ENCODE data around the gene COL18A1.
"Not testable (repeated sequence)": the region's sequence is repeated elsewhere in the genome, so short reads cannot be mapped to it uniquely, and the experiment has no call there.

Gene COL18A1

GRCh38 chr21:45496968-45497845, 92.2 kb downstream of the COL18A1 start:
- peak; percentile 9 for DNase-seq

- DNase-seq, result peak; percentile 16
Measured at GRCh38 chr21:45497846-45498645, 93.1 kb downstream of the COL18A1 start.

- peak; percentile 13 for DNase-seq
Measured at GRCh38 chr21:45498646-45499000, 93.7 kb downstream of the COL18A1 start.

DNA sequence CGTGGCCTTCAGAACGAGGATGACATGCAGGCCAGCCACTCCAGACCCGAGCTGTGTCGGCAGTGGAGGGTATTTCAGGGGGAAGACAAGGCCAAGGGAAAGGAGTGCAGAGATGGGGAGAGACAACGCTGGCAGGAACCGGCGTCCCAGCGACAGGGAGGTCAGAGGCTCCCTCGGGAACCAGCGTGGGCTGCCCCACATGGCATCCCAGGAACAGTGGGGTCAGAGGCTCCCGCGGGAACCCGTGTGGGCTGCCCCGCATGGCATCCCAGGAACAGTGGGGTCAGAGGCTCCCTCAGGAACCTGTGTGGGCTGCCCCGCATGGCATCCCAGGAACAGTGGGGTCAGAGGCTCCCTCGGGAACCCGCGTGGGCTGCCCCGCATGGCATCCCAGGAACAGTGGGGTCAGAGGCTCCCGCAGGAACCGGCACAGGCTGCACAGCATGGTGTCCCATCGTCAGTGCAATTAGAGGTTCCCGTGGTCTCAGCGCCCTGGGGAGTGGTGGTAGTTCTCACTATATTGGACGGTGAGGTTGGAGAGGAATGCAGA, 94.3 kb downstream of the COL18A1 start:
- DNase-seq, result peak; percentile 11

- DNase-seq, result peak; percentile 9
Measured at GRCh38 chr21:45499970-45500577, 95.1 kb downstream of the COL18A1 start.

- peak; percentile 10 for DNase-seq
Measured at GRCh38 chr21:45501081-45502005, 96.4 kb downstream of the COL18A1 start.

GRCh38 chr21:45502006-45502345, 97.0 kb downstream of the COL18A1 start:
- peak; percentile 13 for DNase-seq

GRCh38 chr21:45502600-45502999, 97.6 kb downstream of the COL18A1 start:
- peak; percentile 10 for DNase-seq

DNA sequence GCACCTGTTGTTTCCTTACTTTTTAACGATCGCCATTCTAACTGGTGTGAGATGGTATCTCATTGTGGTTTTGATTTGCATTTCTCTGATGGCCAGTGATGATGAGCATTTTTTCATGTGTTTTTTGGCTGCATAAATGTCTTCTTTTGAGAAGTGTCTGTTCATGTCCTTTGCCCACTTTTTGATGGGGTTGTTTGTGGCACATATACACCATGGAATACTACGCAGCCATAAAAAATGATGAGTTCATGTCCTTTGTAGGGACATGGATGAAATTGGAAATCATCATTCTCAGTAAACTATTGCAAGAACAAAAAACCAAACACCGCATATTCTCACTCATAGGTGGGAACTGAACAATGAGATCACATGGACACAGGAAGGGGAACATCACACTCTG, 98.3 kb downstream of the COL18A1 start:
- DNase-seq, result not testable (repeated sequence)

DNA sequence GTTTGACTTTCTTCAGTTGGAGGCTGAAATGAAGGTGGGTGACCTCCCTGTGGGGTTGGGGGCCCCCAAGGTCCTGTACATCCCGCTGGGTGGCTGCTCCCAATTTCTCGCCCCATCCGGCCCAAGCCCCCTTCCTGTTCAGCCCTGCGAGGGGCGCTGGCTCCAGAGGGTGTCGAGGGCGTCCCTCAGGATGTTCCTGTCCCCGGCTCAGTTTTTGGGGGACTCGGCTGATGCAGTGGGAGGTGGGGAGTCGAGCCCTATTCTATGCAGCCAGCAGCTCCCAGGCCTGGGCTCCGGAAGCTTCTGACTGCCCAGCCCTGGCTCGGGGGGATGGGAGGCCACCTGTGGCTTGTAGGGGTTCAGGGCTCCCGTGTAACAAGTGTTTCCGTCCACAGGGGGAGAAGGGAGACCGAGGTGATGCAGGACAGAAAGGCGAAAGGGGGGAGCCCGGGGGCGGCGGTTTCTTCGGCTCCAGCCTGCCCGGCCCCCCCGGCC, 99.1 kb downstream of the COL18A1 start:
- peak; percentile 14 for DNase-seq

DNA sequence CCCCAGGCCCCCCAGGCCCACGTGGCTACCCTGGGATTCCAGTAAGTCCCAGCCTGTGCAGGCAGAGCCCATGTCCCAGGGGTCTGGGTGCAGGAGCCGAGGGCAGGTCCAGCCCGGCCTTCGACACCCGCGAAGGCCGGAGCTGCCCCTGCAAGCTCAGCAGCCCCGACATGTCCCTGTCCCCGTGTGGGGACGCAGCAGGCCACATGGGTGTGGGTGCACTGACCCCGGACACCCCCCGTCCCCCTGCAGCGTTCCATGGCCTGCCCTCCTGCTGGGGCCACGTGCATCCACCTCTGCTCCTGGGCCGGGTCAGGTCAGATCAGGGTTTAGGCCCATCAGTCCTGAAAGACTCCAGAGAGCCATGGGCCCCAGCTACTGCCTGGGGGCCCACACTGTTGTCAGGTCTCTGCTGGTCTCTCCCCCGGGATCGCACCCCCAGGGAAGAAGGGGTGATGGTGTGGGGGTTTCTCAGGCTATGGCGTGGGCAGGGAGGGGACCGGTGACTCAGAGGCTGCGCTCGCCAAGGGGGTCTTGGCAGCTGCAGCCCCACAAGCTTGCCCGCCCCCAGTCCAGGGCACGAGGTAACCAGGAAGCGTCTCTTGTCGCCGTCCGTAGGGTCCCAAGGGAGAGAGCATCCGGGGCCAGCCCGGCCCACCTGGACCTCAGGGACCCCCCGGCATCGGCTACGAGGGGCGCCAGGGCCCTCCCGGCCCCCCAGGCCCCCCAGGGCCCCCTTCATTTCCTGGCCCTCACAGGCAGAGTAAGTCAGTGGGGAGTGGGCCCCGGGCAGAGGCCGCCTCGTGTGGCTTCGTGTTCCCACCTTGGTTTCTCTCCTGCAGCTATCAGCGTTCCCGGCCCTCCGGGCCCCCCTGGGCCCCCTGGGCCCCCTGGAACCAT, 99.8 kb downstream of the COL18A1 start:
- DNase-seq, result peak; percentile 10

DNA sequence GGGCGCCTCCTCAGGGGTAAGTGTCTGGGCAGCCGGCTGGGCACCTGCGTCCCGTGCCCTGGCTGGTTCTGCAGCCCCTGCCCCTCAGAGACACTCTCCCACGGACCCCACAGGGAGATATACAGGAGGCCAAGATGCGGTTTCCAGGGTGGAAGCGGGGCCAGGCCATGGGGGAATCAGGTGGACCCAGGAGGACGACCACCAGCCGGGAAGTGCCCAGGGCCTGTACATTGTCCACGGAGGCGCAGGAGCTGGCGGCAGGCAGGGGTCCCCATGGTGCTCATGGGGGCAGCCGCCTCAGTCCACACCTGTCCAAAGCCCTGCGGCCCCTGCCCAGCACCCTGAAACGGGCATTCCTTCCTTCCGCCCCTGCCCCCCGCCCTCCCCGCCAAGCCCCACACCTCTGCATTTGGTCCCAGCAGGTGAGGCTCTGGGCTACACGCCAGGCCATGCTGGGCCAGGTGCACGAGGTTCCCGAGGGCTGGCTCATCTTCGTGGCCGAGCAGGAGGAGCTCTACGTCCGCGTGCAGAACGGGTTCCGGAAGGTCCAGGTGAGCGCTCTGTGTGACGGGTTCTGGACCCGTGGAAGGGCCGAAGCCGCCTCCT, 100.6 kb downstream of the COL18A1 start:
- peak; percentile 4 for DNase-seq

GRCh38 chr21:45506241-45506817, 101.4 kb downstream of the COL18A1 start:
- peak; percentile 14 for DNase-seq

DNA sequence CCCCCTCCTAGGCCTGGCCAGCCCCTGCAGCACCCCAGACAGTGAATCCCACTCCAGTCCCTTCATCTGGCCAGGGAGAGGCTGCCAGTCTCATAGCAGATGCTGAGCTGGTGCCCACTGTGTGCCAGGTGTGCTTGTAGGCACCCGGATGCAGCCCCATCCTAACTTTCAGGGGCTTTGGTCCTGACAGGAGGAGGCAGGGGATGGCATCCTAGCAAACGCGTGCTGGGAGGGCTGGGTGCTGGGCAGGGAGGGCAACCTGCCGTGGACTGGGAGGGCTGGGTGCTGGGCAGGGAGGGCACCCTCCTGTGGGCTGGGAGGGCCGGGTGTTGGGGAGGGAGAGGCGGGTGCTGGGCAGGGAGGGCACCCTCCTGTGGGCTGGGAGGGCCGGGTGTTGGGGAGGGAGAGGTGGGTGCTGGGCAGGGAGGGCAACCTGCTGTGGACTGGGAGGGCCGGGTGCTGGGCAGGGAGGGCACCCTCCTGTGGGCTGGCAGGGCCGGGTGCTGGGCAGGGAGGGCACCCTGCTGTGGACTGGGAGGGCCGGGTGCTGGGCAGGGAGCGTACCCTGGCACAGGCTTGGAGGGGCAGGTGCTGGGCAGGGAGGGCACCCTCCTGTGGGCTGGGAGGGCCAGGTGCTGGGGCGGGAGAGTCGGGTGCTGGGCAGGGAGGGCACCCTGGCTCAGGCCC, 102.0 kb downstream of the COL18A1 start:
- DNase-seq, result peak; percentile 11

GRCh38 chr21:45507523-45507875, 102.5 kb downstream of the COL18A1 start:
- DNase-seq, result peak; percentile 12

- peak; percentile 15 for DNase-seq
Measured at GRCh38 chr21:45507888-45508508, 103.0 kb downstream of the COL18A1 start.

DNA sequence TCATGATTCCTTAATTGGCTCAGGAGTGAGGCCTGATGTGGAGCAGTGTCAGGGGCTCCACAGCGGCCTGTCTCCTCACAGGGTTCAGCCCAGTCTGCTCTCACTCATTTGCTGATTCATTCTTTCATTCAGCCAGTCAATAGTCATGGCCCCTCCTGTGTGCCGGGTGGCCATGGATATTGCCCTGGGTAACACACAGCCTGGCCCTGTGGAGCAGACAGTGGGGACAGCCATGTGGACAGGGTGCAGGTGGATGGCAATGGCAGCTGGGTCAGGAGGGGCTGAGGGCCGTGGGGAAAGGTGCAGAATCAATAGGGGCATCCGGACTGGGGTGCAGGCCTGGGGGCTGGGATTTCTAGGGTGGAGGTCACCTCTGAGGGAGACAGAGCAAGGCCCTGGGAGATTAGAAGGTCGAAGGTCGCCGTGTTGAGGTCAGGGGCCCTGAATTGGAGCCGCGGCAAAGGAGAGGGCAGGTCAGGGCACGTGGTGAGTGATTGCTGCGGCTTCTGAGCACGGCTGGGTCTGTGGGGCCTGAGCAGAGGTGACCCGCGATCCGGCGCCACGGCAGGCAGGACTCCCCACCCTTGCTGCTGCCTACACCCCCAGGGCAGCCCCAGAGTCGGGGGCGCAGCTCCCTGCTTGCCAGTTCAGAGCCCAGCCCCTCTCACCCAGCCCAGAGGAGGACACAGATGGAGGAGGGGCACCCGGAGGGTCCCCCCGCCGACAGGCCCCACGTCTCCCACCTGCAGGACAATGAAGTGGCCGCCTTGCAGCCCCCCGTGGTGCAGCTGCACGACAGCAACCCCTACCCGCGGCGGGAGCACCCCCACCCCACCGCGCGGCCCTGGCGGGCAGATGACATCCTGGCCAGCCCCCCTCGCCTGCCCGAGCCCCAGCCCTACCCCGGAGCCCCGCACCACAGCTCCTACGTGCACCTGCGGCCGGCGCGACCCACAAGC, 103.9 kb downstream of the COL18A1 start:
- peak; percentile 13 for DNase-seq

Measured in CD4-positive, alpha-beta T cell treated with Interleukin-15 for 1 hour (primary cell).